HepG2 (cell line): ENCODE measurements around the gene CAMTA1. TPM values are rescaled to one million over a fixed set of nuclear protein-coding genes. Genes with fewer than 3 reads are reported as not detected.

Experiments used
- ATAC-seq: fragments of 200-7000 bp; cut with Tn5 transposase; 3 replicates; pipeline ENCODE4 v1.9.1; 2020; ENCODE audit warnings: mild to moderate bottlenecking, moderate library complexity
- BruUV-seq: library from RNA; stranded (reverse); fragments of 400-500 nt; replicated peaks from 2 replicates; lab custom pipeline; 2021; lab: Mats Ljungman, UMichigan
- CTCF ChIA-PET: fragments of 300-600 bp; formaldehyde crosslinking; extraction: SDS; loops from one replicate; lab custom pipeline; 2021; ENCODE audit warnings: low total read pairs, inconsistent platforms, low intra/inter-chr PET ratio; lab: Yijun Ruan, JAX
- POLR2A ChIA-PET: fragments of 350-600 bp; sonication (Branson Sonifier 250); formaldehyde crosslinking; loops from one replicate; lab custom pipeline; 2020; ENCODE audit warnings: antibody characterized with exemption, inconsistent platforms; lab: Yijun Ruan, JAX
- DNase-seq: peaks from one replicate; pipeline ENCODE4 v3.0.0-alpha.2; 2015; ENCODE audit warnings: low spot score
- FAIRE-seq: peaks from 3 replicates; lab custom pipeline; 2011; peaks lifted over from hg19 to GRCh38; lab: Jason Lieb, UNC
- H2AFZ ChIP-seq: one replicate; pipeline ENCODE4 v1.6.1; 2011; ENCODE audit warnings: low read length, inconsistent platforms
- H3K27ac ChIP-seq: fragments of 300-600 bp; 3 replicates; pipeline ENCODE4 v1.8.0; 2011; ENCODE audit warnings: mixed run types, mild to moderate bottlenecking, mixed read lengths, low read length, inconsistent platforms; ENCODE audit not compliant: insufficient read depth; ENCODE audit errors: extremely low read length
- H3K27me3 ChIP-seq, 2 experiments: fragments of 200-600 bp in 1 of 2; 2 replicates in 1 of 2; 3 replicates in 1 of 2; pipeline versions ENCODE4 v1.6.0 to v1.8.0; 2011; ENCODE audit warnings: low read length in 2 of 2, mild to moderate bottlenecking in 2 of 2, moderate library complexity in 2 of 2, inconsistent platforms in 1 of 2; ENCODE audit not compliant: insufficient read depth in 2 of 2, control insufficient read depth in 1 of 2
- H3K36me3 ChIP-seq, 2 experiments: fragments of 200-600 bp in 1 of 2; replicated peaks in 1 of 2; 2 replicates in 1 of 2; 3 replicates in 1 of 2; pipeline versions ENCODE4 v1.5.1 to v1.8.0; 2011; ENCODE audit warnings: low read length in 2 of 2, inconsistent platforms in 1 of 2; ENCODE audit not compliant: insufficient read depth in 2 of 2, control insufficient read depth in 1 of 2
- H3K4me1 ChIP-seq: 2 replicates; pipeline ENCODE4 v1.5.1; 2012; ENCODE audit warnings: low read length, inconsistent platforms; ENCODE audit not compliant: insufficient read depth
- H3K4me2 ChIP-seq: 2 replicates; pipeline ENCODE4 v1.6.0; 2011; ENCODE audit warnings: low read depth, low read length, inconsistent platforms
- H3K4me3 ChIP-seq, 3 experiments: fragments of 200-600 bp in 1 of 3; sonication (generic), shearing (Covaris generic) in 1 of 3; replicated peaks in 1 of 3; 2 replicates each; pipeline ENCODE4 v1.5.1; 2011 to 2016; ENCODE audit warnings: low read length in 3 of 3, inconsistent platforms in 2 of 3, low read depth in 2 of 3, mild to moderate bottlenecking in 2 of 3, control low read depth in 1 of 3, mixed read lengths in 1 of 3; ENCODE audit not compliant: insufficient read depth in 1 of 3
- H3K79me2 ChIP-seq: one replicate; pipeline ENCODE4 v1.6.1; 2011; ENCODE audit warnings: low read length, inconsistent platforms; ENCODE audit not compliant: insufficient read depth
- H3K9ac ChIP-seq: 2 replicates; pipeline ENCODE4 v1.6.0; 2011; ENCODE audit warnings: mild to moderate bottlenecking, low read depth, low read length, inconsistent platforms; ENCODE audit not compliant: insufficient read depth
- H3K9me3 ChIP-seq: 2 replicates; pipeline ENCODE4 v1.5.1; 2012; ENCODE audit warnings: mild to moderate bottlenecking, low read length
- H4K20me1 ChIP-seq: 2 replicates; pipeline ENCODE4 v1.6.0; 2011; ENCODE audit warnings: inconsistent platforms, mild to moderate bottlenecking, low read length, moderate library complexity; ENCODE audit not compliant: insufficient read depth
- ARID2 ChIP-seq: sonication (generic); formaldehyde crosslinking; IDR thresholded peaks from 2 replicates; pipeline ENCODE4 v1.8.1; 2022; ENCODE audit warnings: mild to moderate bottlenecking, missing genetic modification reagents, borderline replicate concordance
- ATM ChIP-seq: fragments of 450-650 bp; IDR thresholded peaks from 2 replicates; pipeline ENCODE4 v1.7.1; 2017; ENCODE audit warnings: mild to moderate bottlenecking, borderline replicate concordance
- CBX2 ChIP-seq, 2 experiments: fragments of 200-600 bp in 1 of 2; sonication (generic); formaldehyde crosslinking in 1 of 2; IDR thresholded peaks; 2 replicates each; pipeline versions ENCODE4 v1.7.0 to v1.8.1; 2018 to 2022; ENCODE audit warnings: low read depth in 2 of 2, low read length in 1 of 2, mild to moderate bottlenecking in 1 of 2, missing genetic modification reagents in 1 of 2
- DPF2 ChIP-seq: sonication (generic); formaldehyde crosslinking; IDR thresholded peaks from 2 replicates; pipeline ENCODE4 v1.4.0; 2020; ENCODE audit warnings: mild to moderate bottlenecking, low read depth, missing genetic modification reagents, borderline replicate concordance
- ELF4 ChIP-seq: sonication (generic); formaldehyde crosslinking; IDR thresholded peaks from 2 replicates; pipeline ENCODE4 v1.5.0; 2020; ENCODE audit warnings: missing genetic modification reagents, mild to moderate bottlenecking, moderate library complexity, borderline replicate concordance
- GATAD2A ChIP-seq: IDR thresholded peaks from 2 replicates; pipeline ENCODE4 v1.6.1; 2016
- HOXA3 ChIP-seq: sonication (generic); formaldehyde crosslinking; IDR thresholded peaks from 2 replicates; pipeline ENCODE4 v1.5.0; 2020; ENCODE audit warnings: missing genetic modification reagents
- ISL2 ChIP-seq: sonication (generic); formaldehyde crosslinking; IDR thresholded peaks from 2 replicates; pipeline ENCODE4 v1.5.0; 2020; ENCODE audit warnings: missing genetic modification reagents
- JUN ChIP-seq: sonication (generic); formaldehyde crosslinking; IDR thresholded peaks from 2 replicates; pipeline ENCODE4 v1.4.0; 2020; ENCODE audit warnings: mild to moderate bottlenecking, missing genetic modification reagents
- KLF9 ChIP-seq: IDR thresholded peaks from 2 replicates; pipeline ENCODE4 v1.6.1; 2016; ENCODE audit warnings: low read depth
- NCOR1 ChIP-seq: fragments of 200-600 bp; sonication (generic); IDR thresholded peaks from 2 replicates; pipeline ENCODE4 v1.7.0; 2017; ENCODE audit warnings: antibody characterized with exemption, low read length, borderline replicate concordance
- NR2F2 ChIP-seq: IDR thresholded peaks from 2 replicates; pipeline ENCODE4 v1.6.1; 2012; ENCODE audit warnings: low read depth, inconsistent platforms, borderline replicate concordance
- RAD21 ChIP-seq: fragments of 450-650 bp; formaldehyde crosslinking; IDR thresholded peaks from 2 replicates; pipeline ENCODE4 v1.5.0; 2020; ENCODE audit warnings: mild to moderate bottlenecking
- ZNF841 ChIP-seq: sonication (generic); formaldehyde crosslinking; IDR thresholded peaks from 2 replicates; pipeline ENCODE4 v1.8.1; 2023; ENCODE audit warnings: missing genetic modification reagents, borderline replicate concordance
- ZNF879 ChIP-seq: sonication (generic); formaldehyde crosslinking; IDR thresholded peaks from 2 replicates; pipeline ENCODE4 v1.8.1; 2023; ENCODE audit warnings: missing genetic modification reagents
- WGBS: methylation state at CpG from one replicate; pipeline ENCODE4 v1.1.6; 2017; ENCODE audit warnings: low lambda C conversion rate; 5-methylcytosine and 5-hydroxymethylcytosine counted together
- in situ Hi-C: cut with HindIII; loops from 2 replicates; pipeline ENCODE4 v1.10.0; 2017; ENCODE audit warnings: low pct_unique_long_range_greater_than_20kb; ENCODE audit not compliant: extremely low pct_ligation_motif_present
- intact Hi-C: fragments of 100-400 bp; cut with micrococcal nuclease; formaldehyde crosslinking; loops from one replicate; pipeline ENCODE4 v1.10.0; 2022; ENCODE audit not compliant: unreplicated experiment
- polyA plus RNA-seq, 8 experiments: library from polyadenylated mRNA; depleted of rRNA in 3 of 8; stranded (reverse) in 7 of 8; unstranded in 1 of 8; fragments of >200 nt; fragmentation: Illumina TruSeq in 4 of 8; extraction: Trizol in 4 of 8; gene quantifications; 2 replicates each; pipeline versions ENCODE4 v1.2.1 to v1.2.3, GENCODE V29; 2011 to 2016; ENCODE audit warnings: low read depth in 4 of 8, missing spikeins in 1 of 8, mixed read lengths in 1 of 8; ENCODE audit not compliant: insufficient read depth in 1 of 8
- total RNA-seq, 5 experiments: library from RNA; depleted of rRNA; stranded (reverse); fragments of >200 nt; fragmentation: Illumina TruSeq; extraction: Trizol; gene quantifications; 2 replicates each; pipeline ENCODE4 v1.2.3, GENCODE V29; 2016; ENCODE audit warnings: low read depth in 1 of 5
- TF ChIP-seq, protein P1 (sequence below): sonication (generic); formaldehyde crosslinking; IDR thresholded peaks from 2 replicates; pipeline ENCODE4 v1.5.1; 2020; ENCODE audit warnings: missing genetic modification reagents, mild to moderate bottlenecking, borderline replicate concordance
- TF ChIP-seq, protein P2 (sequence below): fragments of 450-650 bp; IDR thresholded peaks from 2 replicates; pipeline ENCODE4 v1.6.1; 2017; ENCODE audit warnings: mild to moderate bottlenecking
- TF ChIP-seq, protein P3 (sequence below): sonication (generic); formaldehyde crosslinking; IDR thresholded peaks from 2 replicates; pipeline ENCODE4 v1.4.0; 2020; ENCODE audit warnings: missing genetic modification reagents

The CAMTA1 gene
- total and polyA plus RNA-seq, 2 of the 13 experiments (the other 11 are each of a cell fraction or from before 2014, with no cell fraction given): 25.0 to 36.4 TPM

DNA sequence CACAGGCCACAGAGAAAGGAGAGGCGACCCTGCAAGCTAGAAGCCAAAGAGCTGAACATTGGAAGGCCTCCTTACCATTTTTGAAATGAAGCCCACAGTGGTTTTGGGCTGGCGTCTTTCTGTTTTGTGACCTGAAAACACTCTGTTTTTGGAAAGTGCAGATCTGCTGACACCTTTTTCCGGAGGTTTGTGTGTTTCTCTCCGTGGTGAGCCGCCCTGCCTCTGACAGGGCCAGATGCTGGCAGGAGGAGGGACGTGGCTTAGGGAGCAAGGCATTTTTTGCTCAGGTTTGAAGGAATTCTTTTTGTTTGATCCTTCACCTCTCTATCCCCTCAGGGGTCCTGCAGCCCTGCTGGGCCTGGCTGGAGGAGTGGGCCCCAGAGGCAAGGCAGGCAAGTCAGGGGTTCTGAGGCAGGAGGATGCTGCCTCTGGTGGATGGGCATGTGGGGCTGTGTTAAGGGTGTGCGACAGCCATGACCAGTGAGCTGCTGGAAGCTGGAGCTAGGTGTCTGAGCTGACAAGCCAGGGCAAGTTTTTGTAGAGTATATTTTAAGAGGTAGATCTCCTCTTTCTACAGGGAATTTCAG, 133.8 kb downstream of the CAMTA1 start:
- Histone ChIP-seq H3K36me3 (no peaks in the 10 kb centered on the region), H3K4me3 (no peak overlapping the region), H3K27ac (no peak overlapping the region), H3K27me3 (peaks cover 0 to 20% of the 10 kb centered on the region in 2 experiments; a peak in 1 of 5 replicates), H2AFZ (no peak overlapping the region), H3K9me3 (no peaks in the 10 kb centered on the region), H3K79me2 (no peaks in the 10 kb centered on the region), H4K20me1 (no peaks in the 10 kb centered on the region), H3K4me2 (no peak overlapping the region), H3K4me1 (no peaks in the 10 kb centered on the region), H3K9ac (no peak overlapping the region)
- FAIRE-seq: no peak
- in situ Hi-C loops: no loop called here
- no peak for DNase-seq
- intact Hi-C loops: no loop called here
- ChIA-PET POLR2A (no interaction called here), CTCF (no interaction called here)
- 58% methylated on average over 6 of the region's 7 CpGs for WGBS
- no TSS peak for BruUV-seq
- ATAC-seq: no peak
- no peak for TF ChIP-seq ZNF841 (CRISPR knock-in tag)
- TF ChIP-seq GATAD2A (CRISPR knock-in tag): no peak
- TF ChIP-seq ISL2 (CRISPR knock-in tag): no peak
- TF ChIP-seq JUN (CRISPR knock-in tag): no peak
- TF ChIP-seq NR2F2: no peak
- TF ChIP-seq KLF9 (CRISPR knock-in tag): no peak
- TF ChIP-seq, protein P1, sequence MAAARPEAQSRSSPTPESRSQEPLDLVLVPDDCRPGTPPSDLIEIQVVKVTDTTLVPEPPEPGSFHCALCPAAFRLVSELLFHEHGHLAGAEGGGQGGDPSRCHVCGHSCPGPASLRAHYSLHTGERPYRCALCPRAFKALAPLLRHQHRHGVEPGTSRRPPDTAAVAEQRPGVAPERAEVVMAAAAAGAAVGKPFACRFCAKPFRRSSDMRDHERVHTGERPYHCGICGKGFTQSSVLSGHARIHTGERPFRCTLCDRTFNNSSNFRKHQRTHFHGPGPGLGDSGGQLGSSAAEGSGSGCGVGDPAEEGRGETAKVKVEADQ: no peak
- no peak for TF ChIP-seq CBX2 (IDR thresholded peaks at IDR 0.05; ENCODE audit: low read depth, low read length)
- TF ChIP-seq CBX2 (CRISPR knock-in tag; IDR thresholded peaks at IDR 0.05; ENCODE audit: low read depth): no peak
- no peak for TF ChIP-seq ELF4 (CRISPR knock-in tag)
- no peak for TF ChIP-seq RAD21 (CRISPR knock-in tag)
- no peak for TF ChIP-seq ZNF879 (CRISPR knock-in tag)
- TF ChIP-seq, protein P2, sequence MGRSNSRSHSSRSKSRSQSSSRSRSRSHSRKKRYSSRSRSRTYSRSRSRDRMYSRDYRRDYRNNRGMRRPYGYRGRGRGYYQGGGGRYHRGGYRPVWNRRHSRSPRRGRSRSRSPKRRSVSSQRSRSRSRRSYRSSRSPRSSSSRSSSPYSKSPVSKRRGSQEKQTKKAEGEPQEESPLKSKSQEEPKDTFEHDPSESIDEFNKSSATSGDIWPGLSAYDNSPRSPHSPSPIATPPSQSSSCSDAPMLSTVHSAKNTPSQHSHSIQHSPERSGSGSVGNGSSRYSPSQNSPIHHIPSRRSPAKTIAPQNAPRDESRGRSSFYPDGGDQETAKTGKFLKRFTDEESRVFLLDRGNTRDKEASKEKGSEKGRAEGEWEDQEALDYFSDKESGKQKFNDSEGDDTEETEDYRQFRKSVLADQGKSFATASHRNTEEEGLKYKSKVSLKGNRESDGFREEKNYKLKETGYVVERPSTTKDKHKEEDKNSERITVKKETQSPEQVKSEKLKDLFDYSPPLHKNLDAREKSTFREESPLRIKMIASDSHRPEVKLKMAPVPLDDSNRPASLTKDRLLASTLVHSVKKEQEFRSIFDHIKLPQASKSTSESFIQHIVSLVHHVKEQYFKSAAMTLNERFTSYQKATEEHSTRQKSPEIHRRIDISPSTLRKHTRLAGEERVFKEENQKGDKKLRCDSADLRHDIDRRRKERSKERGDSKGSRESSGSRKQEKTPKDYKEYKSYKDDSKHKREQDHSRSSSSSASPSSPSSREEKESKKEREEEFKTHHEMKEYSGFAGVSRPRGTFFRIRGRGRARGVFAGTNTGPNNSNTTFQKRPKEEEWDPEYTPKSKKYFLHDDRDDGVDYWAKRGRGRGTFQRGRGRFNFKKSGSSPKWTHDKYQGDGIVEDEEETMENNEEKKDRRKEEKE: no peak
- TF ChIP-seq HOXA3 (CRISPR knock-in tag): no peak
- TF ChIP-seq, protein P3, sequence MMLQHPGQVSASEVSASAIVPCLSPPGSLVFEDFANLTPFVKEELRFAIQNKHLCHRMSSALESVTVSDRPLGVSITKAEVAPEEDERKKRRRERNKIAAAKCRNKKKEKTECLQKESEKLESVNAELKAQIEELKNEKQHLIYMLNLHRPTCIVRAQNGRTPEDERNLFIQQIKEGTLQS (CRISPR knock-in tag): no peak
- TF ChIP-seq ATM: no peak
- no peak for TF ChIP-seq ARID2
- TF ChIP-seq NCOR1: no peak
- no peak for TF ChIP-seq DPF2 (CRISPR knock-in tag)
